ENCODE measurements around the gene ZNF496.

GRCh38 chr1:247298124-247298481 lies 33.6 kb downstream of the ZNF496 start:
- TF ChIP-seq EZH2phosphoT487 (IDR thresholded peaks at IDR 0.05; ENCODE audit: insufficient read depth, low read depth) (no peak), EZH2 (IDR thresholded peaks at IDR 0.05; ENCODE audit: insufficient read depth, poor library complexity, severe bottlenecking) (no peak)

Data from GM23248 (cell line).